ENCODE data around the gene CORO1C.

CORO1C gene

GRCh38 chr12:108600702-108601007 lies 130.7 kb downstream of the CORO1C start:
- no peak overlapping the region for H3K27ac ChIP-seq
- H3K4me3 ChIP-seq (ENCODE audit: low read depth in 1 of 2, low read length in 1 of 2) = no peak overlapping the region
- no peak for TF ChIP-seq CTCF (IDR thresholded peaks at IDR 0.05)
- H3K9me3 ChIP-seq = no peaks in the 10 kb centered on the region
- H3K36me3 ChIP-seq = no peaks in the 10 kb centered on the region
- peaks cover 8% of the 10 kb centered on the region for H3K27me3 ChIP-seq
- no peaks in the 10 kb centered on the region for H3K4me1 ChIP-seq (ENCODE audit: control insufficient read depth in 1 of 2, insufficient read depth in 1 of 2, low read depth in 1 of 2, low read length in 1 of 2)

GRCh38 chr12:108599948-108600701 lies 131.2 kb downstream of the CORO1C start:
- no peaks in the 10 kb centered on the region for H3K36me3 ChIP-seq
- TF ChIP-seq CTCF (IDR thresholded peaks at IDR 0.05) = no peak
- H3K27me3 ChIP-seq = peaks cover 8% of the 10 kb centered on the region
- H3K4me3 ChIP-seq (ENCODE audit: low read depth in 1 of 2, low read length in 1 of 2) = no peak overlapping the region
- H3K9me3 ChIP-seq = no peaks in the 10 kb centered on the region
- no peak overlapping the region for H3K27ac ChIP-seq
- no peaks in the 10 kb centered on the region for H3K4me1 ChIP-seq (ENCODE audit: control insufficient read depth in 1 of 2, insufficient read depth in 1 of 2, low read depth in 1 of 2, low read length in 1 of 2)

GRCh38 chr12:108599541-108599940 lies 131.8 kb downstream of the CORO1C start:
- H3K4me3 ChIP-seq (ENCODE audit: low read depth in 1 of 2, low read length in 1 of 2) = no peak overlapping the region
- H3K9me3 ChIP-seq = no peaks in the 10 kb centered on the region
- H3K27ac ChIP-seq = no peak overlapping the region
- no peaks in the 10 kb centered on the region for H3K4me1 ChIP-seq (ENCODE audit: control insufficient read depth in 1 of 2, insufficient read depth in 1 of 2, low read depth in 1 of 2, low read length in 1 of 2)
- H3K27me3 ChIP-seq = peaks cover 8% of the 10 kb centered on the region
- TF ChIP-seq CTCF (IDR thresholded peaks at IDR 0.05) = no peak
- H3K36me3 ChIP-seq = no peaks in the 10 kb centered on the region

- H3K36me3 ChIP-seq = no peaks in the 10 kb centered on the region
- H3K27ac ChIP-seq = no peak overlapping the region
- no peak overlapping the region for H3K4me3 ChIP-seq (ENCODE audit: low read depth in 1 of 2, low read length in 1 of 2)
- no peaks in the 10 kb centered on the region for H3K9me3 ChIP-seq
- H3K4me1 ChIP-seq (ENCODE audit: control insufficient read depth in 1 of 2, insufficient read depth in 1 of 2, low read depth in 1 of 2, low read length in 1 of 2) = no peaks in the 10 kb centered on the region
- TF ChIP-seq CTCF (IDR thresholded peaks at IDR 0.05) = no peak
- peaks cover 8% of the 10 kb centered on the region for H3K27me3 ChIP-seq
Observed at GRCh38 chr12:108598553-108599250, 132.6 kb downstream of the CORO1C start.

- Histone ChIP-seq H3K27ac (no peak within 1 kb of the TSS), H3K27me3 (peaks cover 8% of the 10 kb centered on the region), H3K4me3 (ENCODE audit: low read depth in 1 of 2, low read length in 1 of 2) (no peak within 1 kb of the TSS), H3K36me3 (no peaks in the 10 kb centered on the region), H3K4me1 (ENCODE audit: control insufficient read depth in 1 of 2, insufficient read depth in 1 of 2, low read depth in 1 of 2, low read length in 1 of 2) (no peaks in the 10 kb centered on the region), H3K9me3 (no peaks in the 10 kb centered on the region)
- no peak for TF ChIP-seq CTCF (IDR thresholded peaks at IDR 0.05)
Observed at GRCh38 chr12:108597559-108598471, 133.5 kb downstream of the CORO1C start, which contains the start of gene TMEM119. TSS of gene TMEM119 (minus strand) at chr12:108598084. CDS start at chr12:108592383, 5,701 bp downstream.

All from neutrophil (primary cell).